HPDE6-E6E7 (cell line): Measurements from ENCODE around the gene DNAAF5.
"Not testable (repeated sequence)": the region's sequence is repeated elsewhere in the genome, so short reads cannot be mapped to it uniquely, and the experiment has no call there.

Experiments used
- DNase-seq: peaks from one replicate; pipeline ENCODE4 v3.0.0; 2011; ENCODE audit warnings: missing footprints; ENCODE audit errors: extremely low spot score

DNAAF5 gene

GRCh38 chr7:782718-783449 lies 56.4 kb downstream of the DNAAF5 start:
- no peak for DNase-seq

GRCh38 chr7:783556-784490 lies 57.3 kb downstream of the DNAAF5 start:
- DNase-seq, result no peak

GRCh38 chr7:784971-785370 lies 58.5 kb downstream of the DNAAF5 start:
- DNase-seq, result no peak

- no peak for DNase-seq
These were observed 58.9 kb downstream of the DNAAF5 start for GRCh38 chr7:785416-785815.

- peak; percentile 80 for DNase-seq
These were observed 60.2 kb downstream of the DNAAF5 start for GRCh38 chr7:786472-787255.

- no peak for DNase-seq
These were observed 61.1 kb downstream of the DNAAF5 start for GRCh38 chr7:787332-788240.

GRCh38 chr7:791519-791918 lies 65.0 kb downstream of the DNAAF5 start:
- DNase-seq, result no peak

GRCh38 chr7:794207-794606 lies 67.7 kb downstream of the DNAAF5 start:
- DNase-seq, result no peak

- DNase-seq, result no peak
These were observed 68.3 kb downstream of the DNAAF5 start for GRCh38 chr7:794671-795329.

- not testable (repeated sequence) for DNase-seq
These were observed 70.1 kb downstream of the DNAAF5 start for GRCh38 chr7:796434-797169.

- no peak for DNase-seq
These were observed 72.5 kb downstream of the DNAAF5 start for GRCh38 chr7:798921-799470.

- no peak for DNase-seq
These were observed 74.2 kb downstream of the DNAAF5 start for GRCh38 chr7:800692-801091.

GRCh38 chr7:801351-801750 lies 74.9 kb downstream of the DNAAF5 start:
- not testable (repeated sequence) for DNase-seq

- DNase-seq, result no peak
These were observed 75.5 kb downstream of the DNAAF5 start for GRCh38 chr7:801940-802381.

GRCh38 chr7:802500-803242 lies 76.2 kb downstream of the DNAAF5 start:
- DNase-seq, result no peak

- DNase-seq, result no peak
These were observed 76.7 kb downstream of the DNAAF5 start for GRCh38 chr7:803243-803635.

GRCh38 chr7:803796-804195 lies 77.3 kb downstream of the DNAAF5 start:
- DNase-seq, result not testable (repeated sequence)

- no peak for DNase-seq
These were observed 78.8 kb downstream of the DNAAF5 start for GRCh38 chr7:805261-805660.
